NCI-H526 treated with DMSO at 0.1 percent for 48 hours (cell line): ENCODE measurements around the gene NAT8L.
"Not testable (repeated sequence)": the region's sequence is repeated elsewhere in the genome, so short reads cannot be mapped to it uniquely, and the experiment has no call there.

Experiments used
- DNase-seq: peaks from one replicate; lab custom pipeline; 2025; lab: John Stamatoyannopoulos, UW

Gene NAT8L

GRCh38 chr4:2059046-2059725, at the start of gene NAT8L:
NAT8L (plus strand) TSS chr4:2059327; CDS start chr4:2059512, 185 bp downstream.
- peak; percentile 47 for DNase-seq

- peak; percentile 56 for DNase-seq
These were observed 49.4 kb upstream of the NAT8L start for GRCh38 chr4:2009651-2010233.

GRCh38 chr4:2011583-2011982, 47.5 kb upstream of the NAT8L start:
- DNase-seq: no peak

- no peak for DNase-seq
These were observed 44.1 kb upstream of the NAT8L start for GRCh38 chr4:2015008-2015407.

GRCh38 chr4:2021358-2022018, 37.6 kb upstream of the NAT8L start:
- not testable (repeated sequence) for DNase-seq

GRCh38 chr4:2024683-2025082, 34.4 kb upstream of the NAT8L start:
- no peak for DNase-seq

GRCh38 chr4:2025817-2026216, 33.3 kb upstream of the NAT8L start:
- DNase-seq: no peak

GRCh38 chr4:2027120-2027519, 32.0 kb upstream of the NAT8L start:
- peak; percentile 7 for DNase-seq

- not testable (repeated sequence) for DNase-seq
These were observed 28.0 kb upstream of the NAT8L start for GRCh38 chr4:2031161-2031560.

- DNase-seq: no peak
These were observed 22.8 kb upstream of the NAT8L start for GRCh38 chr4:2036327-2036726.

GRCh38 chr4:2036866-2037265, 22.3 kb upstream of the NAT8L start:
- DNase-seq: no peak

- DNase-seq: no peak
These were observed 18.5 kb upstream of the NAT8L start for GRCh38 chr4:2040391-2041238.

- peak; percentile 25 for DNase-seq
These were observed 17.6 kb upstream of the NAT8L start for GRCh38 chr4:2041239-2042130.

GRCh38 chr4:2042204-2042946, 16.8 kb upstream of the NAT8L start:
- no peak for DNase-seq

- DNase-seq: no peak
These were observed 16.2 kb upstream of the NAT8L start for GRCh38 chr4:2042947-2043395.

- DNase-seq: no peak
These were observed 15.6 kb upstream of the NAT8L start for GRCh38 chr4:2043396-2044118.

GRCh38 chr4:2044119-2044485, 15.0 kb upstream of the NAT8L start:
- DNase-seq: no peak

GRCh38 chr4:2044542-2045517, 14.3 kb upstream of the NAT8L start:
- DNase-seq: no peak

- no peak for DNase-seq
These were observed 13.6 kb upstream of the NAT8L start for GRCh38 chr4:2045518-2045951.
